Lower leg skin (tissue), 3 donors: ENCODE measurements around the gene LMX1A.

Source experiments
- POLR2A ChIP-seq, 2 donors: fragments of 450-650 bp; IDR thresholded peaks; one replicate each; pipeline ENCODE4 v1.6.1; 2016 to 2017; ENCODE audit warnings: antibody characterized with exemption in 2 of 2, mild to moderate bottlenecking in 1 of 2, moderate library complexity in 1 of 2
- TF ChIP-seq, protein P1 (sequence below), 3 donors: fragments of 450-650 bp; IDR thresholded peaks; one replicate each; pipeline ENCODE4 v1.5.1; 2016; ENCODE audit warnings: antibody characterized with exemption in 3 of 3, mild to moderate bottlenecking in 3 of 3, moderate library complexity in 2 of 3

DNA sequence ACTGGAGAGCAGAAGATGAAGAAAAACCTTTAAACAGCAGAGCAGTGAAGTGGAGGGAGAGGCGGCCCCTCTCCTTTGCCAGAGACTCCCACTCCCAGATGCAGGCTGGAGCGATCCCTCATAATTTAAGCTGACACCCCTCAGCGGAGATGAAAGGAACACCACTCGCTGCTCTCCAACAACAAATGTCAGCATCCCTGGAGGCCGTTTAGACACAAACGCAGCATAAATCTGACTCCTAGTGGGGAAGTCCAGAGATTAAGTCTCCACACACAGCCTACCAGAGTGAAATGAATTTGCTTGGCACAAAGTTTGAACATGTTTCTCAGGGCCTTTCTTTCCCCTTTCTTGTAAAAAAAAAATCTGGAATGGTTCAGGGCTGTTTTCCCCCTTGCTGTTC, 137.8 kb downstream of the LMX1A start:
- TF ChIP-seq, protein P1, sequence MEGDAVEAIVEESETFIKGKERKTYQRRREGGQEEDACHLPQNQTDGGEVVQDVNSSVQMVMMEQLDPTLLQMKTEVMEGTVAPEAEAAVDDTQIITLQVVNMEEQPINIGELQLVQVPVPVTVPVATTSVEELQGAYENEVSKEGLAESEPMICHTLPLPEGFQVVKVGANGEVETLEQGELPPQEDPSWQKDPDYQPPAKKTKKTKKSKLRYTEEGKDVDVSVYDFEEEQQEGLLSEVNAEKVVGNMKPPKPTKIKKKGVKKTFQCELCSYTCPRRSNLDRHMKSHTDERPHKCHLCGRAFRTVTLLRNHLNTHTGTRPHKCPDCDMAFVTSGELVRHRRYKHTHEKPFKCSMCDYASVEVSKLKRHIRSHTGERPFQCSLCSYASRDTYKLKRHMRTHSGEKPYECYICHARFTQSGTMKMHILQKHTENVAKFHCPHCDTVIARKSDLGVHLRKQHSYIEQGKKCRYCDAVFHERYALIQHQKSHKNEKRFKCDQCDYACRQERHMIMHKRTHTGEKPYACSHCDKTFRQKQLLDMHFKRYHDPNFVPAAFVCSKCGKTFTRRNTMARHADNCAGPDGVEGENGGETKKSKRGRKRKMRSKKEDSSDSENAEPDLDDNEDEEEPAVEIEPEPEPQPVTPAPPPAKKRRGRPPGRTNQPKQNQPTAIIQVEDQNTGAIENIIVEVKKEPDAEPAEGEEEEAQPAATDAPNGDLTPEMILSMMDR (IDR thresholded peaks at IDR 0.05), result no peak
- TF ChIP-seq POLR2A (IDR thresholded peaks at IDR 0.05), result no peak
